ENCODE results near the gene WDR33. TPM values are rescaled to one million over a fixed set of nuclear protein-coding genes. Genes with fewer than 3 reads are reported as not detected.

WDR33 gene
- total RNA-seq, 4 donors from 2014 or later, result 42.3 to 46.5 (median 45.1) TPM

DNA sequence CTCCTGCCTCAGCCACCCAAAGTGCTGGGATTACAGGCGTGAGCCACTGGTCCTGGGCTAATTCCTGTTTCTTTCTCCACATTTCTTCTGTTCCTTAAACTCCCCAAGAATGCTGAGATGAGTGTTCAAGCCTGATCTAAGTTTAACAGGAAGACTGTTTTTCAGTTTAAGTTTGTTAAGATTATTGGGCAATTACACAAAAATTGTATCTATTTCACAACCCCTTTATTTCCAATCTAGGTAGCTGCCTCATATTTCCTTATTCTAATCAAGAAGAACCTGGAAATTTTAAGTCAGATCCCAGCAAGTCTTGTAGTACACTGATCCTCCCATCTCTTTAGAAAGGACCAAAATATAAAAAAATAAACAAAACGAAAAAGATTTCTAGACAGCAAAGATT lies 98.0 kb downstream of the WDR33 start:
- H3K9me3 ChIP-seq, result no peaks in the 10 kb centered on the region
- H3K36me3 ChIP-seq, result peaks cover 0 to 81% (median 3%) of the 10 kb centered on the region in 3 donors
- TF ChIP-seq, protein P1, sequence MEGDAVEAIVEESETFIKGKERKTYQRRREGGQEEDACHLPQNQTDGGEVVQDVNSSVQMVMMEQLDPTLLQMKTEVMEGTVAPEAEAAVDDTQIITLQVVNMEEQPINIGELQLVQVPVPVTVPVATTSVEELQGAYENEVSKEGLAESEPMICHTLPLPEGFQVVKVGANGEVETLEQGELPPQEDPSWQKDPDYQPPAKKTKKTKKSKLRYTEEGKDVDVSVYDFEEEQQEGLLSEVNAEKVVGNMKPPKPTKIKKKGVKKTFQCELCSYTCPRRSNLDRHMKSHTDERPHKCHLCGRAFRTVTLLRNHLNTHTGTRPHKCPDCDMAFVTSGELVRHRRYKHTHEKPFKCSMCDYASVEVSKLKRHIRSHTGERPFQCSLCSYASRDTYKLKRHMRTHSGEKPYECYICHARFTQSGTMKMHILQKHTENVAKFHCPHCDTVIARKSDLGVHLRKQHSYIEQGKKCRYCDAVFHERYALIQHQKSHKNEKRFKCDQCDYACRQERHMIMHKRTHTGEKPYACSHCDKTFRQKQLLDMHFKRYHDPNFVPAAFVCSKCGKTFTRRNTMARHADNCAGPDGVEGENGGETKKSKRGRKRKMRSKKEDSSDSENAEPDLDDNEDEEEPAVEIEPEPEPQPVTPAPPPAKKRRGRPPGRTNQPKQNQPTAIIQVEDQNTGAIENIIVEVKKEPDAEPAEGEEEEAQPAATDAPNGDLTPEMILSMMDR (IDR thresholded peaks at IDR 0.05), result no peak
- no peak for TF ChIP-seq POLR2A (IDR thresholded peaks at IDR 0.05)
- no peak for TF ChIP-seq EP300 (IDR thresholded peaks at IDR 0.05)
- 88 to 92% methylated on average over 2 of the region's 2 CpGs for WGBS, 2 donors
- no peak for DNase-seq (ENCODE audit: low spot score in 2 of 2)
- H3K27me3 ChIP-seq, result no peaks in the 10 kb centered on the region
- H3K4me3 ChIP-seq, result no peak overlapping the region
- no peak overlapping the region for H3K27ac ChIP-seq
- peaks cover 0 to 6% (median 0%) of the 10 kb centered on the region in 4 donors for H3K4me1 ChIP-seq

GRCh38 chr2:127709336-127709735 lies 101.6 kb downstream of the WDR33 start:
- 86 to 87% methylated on average over 13 of the region's 13 CpGs for WGBS, 2 donors
- H3K36me3 ChIP-seq, result peaks cover 0 to 87% (median 3%) of the 10 kb centered on the region in 3 donors
- H3K27ac ChIP-seq, result no peak overlapping the region
- H3K4me3 ChIP-seq, result no peak overlapping the region
- no peaks in the 10 kb centered on the region for H3K9me3 ChIP-seq
- H3K4me1 ChIP-seq, result peaks cover 0 to 26% (median 6%) of the 10 kb centered on the region in 4 donors
- no peak for DNase-seq (ENCODE audit: low spot score in 2 of 2)
- H3K27me3 ChIP-seq, result no peaks in the 10 kb centered on the region
- TF ChIP-seq POLR2A (IDR thresholded peaks at IDR 0.05) (no peak), EP300 (IDR thresholded peaks at IDR 0.05) (no peak)
- TF ChIP-seq, protein P1 (IDR thresholded peaks at IDR 0.05), result no peak

GRCh38 chr2:127707890-127708648 lies 102.9 kb downstream of the WDR33 start:
- no peak for DNase-seq (ENCODE audit: low spot score in 2 of 2)
- 74 to 75% methylated on average over 9 of the region's 9 CpGs for WGBS, 2 donors

DNA sequence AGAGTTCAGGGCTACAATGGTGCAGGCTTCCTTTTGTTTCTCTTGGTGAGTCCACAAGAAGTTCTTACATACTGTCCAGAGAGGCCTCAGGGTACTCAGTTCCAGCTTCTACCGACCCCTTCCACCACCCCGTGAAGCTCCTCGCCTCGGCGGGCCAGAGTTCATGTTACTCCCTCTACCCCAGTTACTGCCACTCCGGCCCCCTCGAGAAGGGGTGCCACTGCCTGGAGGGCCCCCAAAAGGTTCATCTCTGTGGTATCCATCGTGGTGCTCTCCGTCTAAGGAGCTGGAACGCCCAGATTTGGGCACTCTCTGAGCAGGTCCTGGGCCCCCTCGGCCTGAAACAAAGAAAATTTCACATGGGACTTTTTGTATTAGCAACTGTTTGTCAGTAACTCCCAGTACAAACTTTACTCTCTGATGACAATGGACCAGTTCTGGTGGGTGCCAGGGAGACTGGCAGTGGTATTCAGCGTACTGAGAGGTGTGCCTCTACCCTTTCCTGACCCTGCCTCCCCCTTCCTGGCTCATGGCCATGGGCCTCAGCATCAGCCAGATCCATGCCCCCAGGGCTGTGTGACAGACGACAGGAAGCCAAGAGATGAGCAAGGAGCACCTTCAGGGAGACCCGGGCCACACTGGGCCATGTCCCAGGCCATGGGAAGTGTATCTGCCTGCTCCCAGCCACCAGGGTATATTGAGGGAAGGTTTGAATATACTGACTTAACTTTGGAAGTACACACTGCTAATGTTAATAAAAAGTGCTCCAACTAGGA lies 104.6 kb downstream of the WDR33 start:
- Histone ChIP-seq H3K9me3 (no peaks in the 10 kb centered on the region), H3K4me3 (no peak overlapping the region), H3K4me1 (peaks cover 0 to 49% (median 26%) of the 10 kb centered on the region in 4 donors), H3K27me3 (no peaks in the 10 kb centered on the region), H3K27ac (peak overlapping the region in 1 of 4 donors; percentile 18), H3K36me3 (peaks cover 0 to 68% (median 3%) of the 10 kb centered on the region in 3 donors)
- no peak for DNase-seq (ENCODE audit: low spot score in 2 of 2)
- TF ChIP-seq POLR2A (IDR thresholded peaks at IDR 0.05) (no peak), EP300 (IDR thresholded peaks at IDR 0.05) (no peak)
- TF ChIP-seq, protein P1 (IDR thresholded peaks at IDR 0.05), result no peak
- 80 to 87% methylated on average over 14 of the region's 14 CpGs for WGBS, 2 donors

More at GRCh38 chr2:127707890-127708648, 102.9 kb downstream of the WDR33 start:
- Histone ChIP-seq H3K27ac (no peak overlapping the region), H3K4me3 (no peak overlapping the region), H3K27me3 (no peaks in the 10 kb centered on the region), H3K36me3 (peaks cover 0 to 78% (median 3%) of the 10 kb centered on the region in 3 donors), H3K4me1 (peaks cover 0 to 39% (median 17%) of the 10 kb centered on the region in 4 donors), H3K9me3 (no peaks in the 10 kb centered on the region)
- no peak for TF ChIP-seq POLR2A (IDR thresholded peaks at IDR 0.05)
- TF ChIP-seq, protein P1 (IDR thresholded peaks at IDR 0.05), result no peak
- no peak for TF ChIP-seq EP300 (IDR thresholded peaks at IDR 0.05)

Measured in tibial nerve (tissue), 4 donors.